ENCODE data around the gene SEMA3D. TPM values are rescaled to one million over a fixed set of nuclear protein-coding genes. Genes with fewer than 3 reads are reported as not detected.

SEMA3D gene
- total RNA-seq (10.3 and 14.1 TPM in 2 replicates), polyA plus RNA-seq (7.4 and 9.9 TPM in 2 replicates), polyA minus RNA-seq (48.2 and 49.8 TPM in 2 replicates), Bru-seq, nascent RNA (percentile 49 among the genes with signal in this experiment), BruChase-seq, experiment 1, labeled RNA remaining after a 6-hour chase (percentile 42 among the genes with signal in this experiment), BruChase-seq, experiment 2, labeled RNA remaining after a 2-hour chase (percentile 40 among the genes with signal in this experiment)
- 9.0 and 9.8 TPM in 2 replicates for polyA plus RNA-seq (2011; cell fraction: cytosol; rRNA removed)
- polyA plus RNA-seq (2011; cell fraction: nucleus; rRNA removed) = 13.8 and 15.7 TPM in 2 replicates
- 8.2 and 20.2 TPM in 2 replicates for polyA plus RNA-seq (2012)
- polyA minus RNA-seq (2011; cell fraction: cytosol; rRNA and poly(A)+ RNA removed) = not detected
- 33.1 and 52.4 TPM in 2 replicates for polyA minus RNA-seq (2011; cell fraction: nucleus; rRNA and poly(A)+ RNA removed)
- long read RNA-seq, partial matches to known transcripts = 0 of 15 reads
- long read RNA-seq, other reads (novel, unspliced or antisense) = 14 of 15 reads

DNA sequence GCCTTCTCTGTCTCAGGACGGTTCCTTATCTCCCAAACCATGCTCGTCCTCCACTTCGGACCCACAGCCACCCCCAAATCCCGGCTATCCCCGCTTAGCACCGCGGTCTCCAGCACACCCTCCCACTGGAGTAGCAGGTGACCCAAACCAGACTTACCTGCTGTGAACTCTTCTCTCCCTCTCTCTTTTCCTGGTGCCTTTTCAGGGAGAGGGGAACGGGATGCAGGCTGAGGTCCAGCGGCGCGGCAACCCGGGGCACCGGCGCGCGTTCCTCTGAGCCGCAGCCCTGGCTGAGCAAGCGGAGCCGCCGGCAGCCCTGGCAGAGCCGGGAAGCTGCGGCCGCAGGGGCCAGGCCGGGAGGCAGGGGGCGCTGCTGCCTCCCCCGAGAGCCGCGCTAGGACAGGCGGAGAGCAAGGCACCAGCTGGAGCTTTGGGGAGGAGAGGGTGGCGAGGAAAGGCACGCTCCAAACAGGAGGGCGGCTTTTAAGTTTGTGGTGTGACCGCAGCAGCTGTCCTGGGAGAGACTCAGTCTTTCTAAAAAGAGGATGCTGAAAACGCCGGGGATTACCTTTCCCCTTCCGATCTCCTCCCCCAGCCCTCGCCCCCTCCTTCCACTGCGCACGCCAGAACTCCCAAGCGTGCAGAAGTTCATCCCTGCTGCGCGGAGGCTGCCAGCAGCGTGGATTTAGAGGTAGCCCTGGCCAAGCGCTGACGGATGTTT lies at the start of gene SEMA3D:
Gene SEMA3D, minus strand, starts transcription at position 536 of the 721 bp plus-strand sequence. CDS start 65,165 bp downstream, outside the sequence.
- Histone ChIP-seq H2AFZ (ENCODE audit: low read depth, low read length) (peak within 1 kb of the TSS; percentile 94), H3K4me1 (ENCODE audit: control insufficient read depth, extremely low read depth, insufficient read depth, low read length) (peaks cover 5% of the 10 kb centered on the region), H3K36me3 (ENCODE audit: control insufficient read depth in 2 of 2, extremely low read depth in 1 of 2, insufficient read depth in 2 of 2, low read length in 2 of 2) (no peaks in the 10 kb centered on the region), H3K9me1 (replicated peaks; ENCODE audit: control insufficient read depth, extremely low read depth, insufficient read depth, low read length) (no peaks in the 10 kb centered on the region), H3K9me3 (replicated peaks; ENCODE audit: control insufficient read depth, insufficient read depth, low read length) (no peaks in the 10 kb centered on the region), H3K27me3 (ENCODE audit: control insufficient read depth in 2 of 2, insufficient read depth in 2 of 2, low read length in 2 of 2) (no peaks in the 10 kb centered on the region), H3K27ac (ENCODE audit: insufficient read depth, low read depth, low read length) (peak within 1 kb of the TSS; percentile 40), H3K79me2 (ENCODE audit: control insufficient read depth, insufficient read depth, low read length) (no peaks in the 10 kb centered on the region), H3K4me2 (ENCODE audit: insufficient read depth, low read length) (peak within 1 kb of the TSS; percentile 79), H3K4me3 (replicated peaks in 1 of 3; ENCODE audit: insufficient read depth in 1 of 3, low read depth in 1 of 3, low read length in 3 of 3) (peak within 1 kb of the TSS; percentile 52 to 79 (median 54)), H4K20me1 (replicated peaks; ENCODE audit: control insufficient read depth, extremely low read depth, insufficient read depth, low read length) (no peaks in the 10 kb centered on the region), H3K9ac (replicated peaks; ENCODE audit: extremely low read depth, insufficient read depth, low read length) (peak within 1 kb of the TSS; percentile 72)
- no peak for TF ChIP-seq EZH2 (IDR thresholded peaks at IDR 0.05; ENCODE audit: borderline replicate concordance, low read depth, low read length, severe bottlenecking)
- TF ChIP-seq, protein P1, sequence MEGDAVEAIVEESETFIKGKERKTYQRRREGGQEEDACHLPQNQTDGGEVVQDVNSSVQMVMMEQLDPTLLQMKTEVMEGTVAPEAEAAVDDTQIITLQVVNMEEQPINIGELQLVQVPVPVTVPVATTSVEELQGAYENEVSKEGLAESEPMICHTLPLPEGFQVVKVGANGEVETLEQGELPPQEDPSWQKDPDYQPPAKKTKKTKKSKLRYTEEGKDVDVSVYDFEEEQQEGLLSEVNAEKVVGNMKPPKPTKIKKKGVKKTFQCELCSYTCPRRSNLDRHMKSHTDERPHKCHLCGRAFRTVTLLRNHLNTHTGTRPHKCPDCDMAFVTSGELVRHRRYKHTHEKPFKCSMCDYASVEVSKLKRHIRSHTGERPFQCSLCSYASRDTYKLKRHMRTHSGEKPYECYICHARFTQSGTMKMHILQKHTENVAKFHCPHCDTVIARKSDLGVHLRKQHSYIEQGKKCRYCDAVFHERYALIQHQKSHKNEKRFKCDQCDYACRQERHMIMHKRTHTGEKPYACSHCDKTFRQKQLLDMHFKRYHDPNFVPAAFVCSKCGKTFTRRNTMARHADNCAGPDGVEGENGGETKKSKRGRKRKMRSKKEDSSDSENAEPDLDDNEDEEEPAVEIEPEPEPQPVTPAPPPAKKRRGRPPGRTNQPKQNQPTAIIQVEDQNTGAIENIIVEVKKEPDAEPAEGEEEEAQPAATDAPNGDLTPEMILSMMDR (IDR thresholded peaks at IDR 0.05; ENCODE audit: extremely low read depth in 1 of 2, insufficient read depth in 1 of 2, low read depth in 1 of 2, low read length in 2 of 2) = peak; percentile 92 to 98
- dilution Hi-C loops (cut with MboI; ENCODE audit: extremely low pct_ligation_motif_present, low sequenced_read_pairs) (no loop called here), intact Hi-C loops (cut with micrococcal nuclease) (loop anchor here (1.0 to 10.0 kb wide), 9 partner anchors 49 to 1249 kb away; partner anchors contain the start of gene SEMA3A)
- FAIRE-seq (peak; percentile 70), DNase-seq (ENCODE audit: low read depth, low spot score) (peak; percentile 87)
- BruUV-seq (replicated peaks) = no TSS peak
- ChIA-PET POLR2A (no interaction called here), CTCF (interaction anchor here (0.6 to 2.6 kb wide), 28 partner anchors 9 to 1269 kb away, joined by 3 to 83 read pairs (median 5); no protein-coding TSS in a partner anchor)

Measured in endothelial cell of umbilical vein (primary cell).